HuH-7.5 (cell line): ENCODE measurements around the gene SYNGR3.
A peak's percentile ranks its signal among the peaks of the same experiment; 100 is the strongest.
"Not testable (repeated sequence)": the region's sequence is repeated elsewhere in the genome, so short reads cannot be mapped to it uniquely, and the experiment has no call there.

Experiments used
- DNase-seq: peaks from one replicate; pipeline ENCODE4 v3.0.0; 2011; ENCODE audit warnings: low spot score

The SYNGR3 gene

DNA sequence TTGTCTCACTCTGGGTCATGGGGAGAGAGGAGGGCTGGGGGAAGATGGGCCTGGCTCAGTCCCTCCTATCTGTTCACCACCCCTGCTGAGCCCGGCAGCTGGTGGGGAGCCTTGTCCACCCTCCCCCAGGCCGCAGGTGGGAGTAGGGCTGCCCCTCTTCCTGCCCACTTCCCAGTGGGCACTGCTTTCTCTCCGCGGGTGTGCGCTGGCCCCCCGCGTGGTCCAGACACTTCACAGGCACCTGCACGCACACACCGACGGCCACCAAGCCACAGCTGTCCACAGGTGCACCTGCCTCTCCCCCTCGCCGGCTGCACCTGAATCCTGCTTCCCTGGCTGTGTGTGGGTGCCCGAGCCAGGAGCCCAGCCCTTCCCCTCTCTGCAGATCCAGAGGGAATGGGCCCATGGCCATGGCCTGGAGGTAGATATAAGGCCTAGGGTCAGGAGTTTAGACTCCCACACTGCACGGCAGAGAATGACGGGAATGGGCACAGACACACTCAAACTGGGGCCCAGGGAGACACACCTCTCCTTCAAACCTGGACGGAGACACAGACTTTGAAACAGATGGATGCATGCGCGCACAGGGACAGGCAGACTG is 39.0 kb downstream of the SYNGR3 start:
- no peak for DNase-seq

DNA sequence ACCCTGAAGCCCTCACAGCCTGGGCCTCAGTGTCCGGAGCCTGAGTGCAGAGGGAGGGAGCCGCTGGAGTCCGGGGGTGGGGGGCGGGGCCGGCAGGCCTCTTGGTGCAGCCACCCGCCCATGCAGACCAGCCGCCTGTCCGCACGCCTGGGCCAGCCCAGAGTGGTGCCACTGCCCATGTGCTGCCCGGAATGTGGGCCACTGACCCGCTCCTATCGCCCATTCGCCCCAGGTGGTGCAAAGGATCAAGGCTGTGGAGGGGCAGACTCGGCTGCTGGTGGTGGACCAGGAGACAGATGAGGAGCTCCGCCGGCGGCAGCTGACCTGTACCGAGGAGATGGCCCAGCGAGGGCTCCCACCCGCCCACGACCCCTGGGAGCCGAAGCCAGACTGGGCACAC is 39.6 kb downstream of the SYNGR3 start:
- no peak for DNase-seq

DNA sequence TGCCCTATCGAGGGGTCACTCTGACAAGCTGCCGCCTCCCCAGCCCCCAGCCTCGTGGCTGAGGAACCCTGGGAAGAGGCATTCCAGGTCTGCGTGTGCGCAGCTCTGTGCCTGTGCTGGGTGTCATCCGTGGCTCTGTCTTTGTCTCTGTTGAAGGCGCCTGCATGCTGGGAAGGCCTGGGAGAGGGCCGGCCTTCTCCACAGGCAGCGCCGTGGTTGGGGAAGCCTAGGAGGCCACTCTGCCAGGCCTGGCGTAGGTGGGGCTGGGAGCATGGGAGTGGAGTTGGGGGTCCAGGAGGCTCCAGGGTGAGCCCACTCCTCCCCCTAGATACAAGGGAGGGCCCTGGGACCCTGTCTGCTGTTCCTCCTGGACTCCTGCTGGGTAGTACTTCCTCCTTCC is 40.3 kb downstream of the SYNGR3 start:
- DNase-seq: no peak

DNA sequence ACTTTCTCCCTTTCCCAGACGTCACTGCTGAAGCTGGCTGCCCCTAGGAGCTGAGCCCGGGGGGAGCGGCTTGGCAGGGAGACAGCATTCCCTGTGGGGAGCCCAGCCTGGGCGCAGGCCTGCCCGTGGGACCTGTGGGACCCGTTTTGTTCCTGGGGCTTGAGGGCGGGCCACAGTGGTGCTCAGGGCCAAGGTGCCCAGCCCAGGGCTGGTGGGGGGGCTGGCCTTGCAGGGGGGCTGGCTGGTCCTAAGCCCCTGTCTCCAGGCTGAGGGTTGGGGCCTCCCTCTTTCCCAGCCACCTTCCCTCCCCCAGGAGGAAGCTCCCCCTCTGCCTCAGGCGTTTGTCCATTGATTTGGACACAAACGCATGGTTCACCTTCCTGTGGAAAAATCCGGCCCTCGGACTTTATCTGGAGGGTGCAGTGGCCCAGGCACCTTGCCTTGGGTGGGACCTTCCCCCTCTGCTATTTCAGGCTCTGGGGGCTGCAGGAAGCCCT is 41.4 kb downstream of the SYNGR3 start:
- no peak for DNase-seq

DNA sequence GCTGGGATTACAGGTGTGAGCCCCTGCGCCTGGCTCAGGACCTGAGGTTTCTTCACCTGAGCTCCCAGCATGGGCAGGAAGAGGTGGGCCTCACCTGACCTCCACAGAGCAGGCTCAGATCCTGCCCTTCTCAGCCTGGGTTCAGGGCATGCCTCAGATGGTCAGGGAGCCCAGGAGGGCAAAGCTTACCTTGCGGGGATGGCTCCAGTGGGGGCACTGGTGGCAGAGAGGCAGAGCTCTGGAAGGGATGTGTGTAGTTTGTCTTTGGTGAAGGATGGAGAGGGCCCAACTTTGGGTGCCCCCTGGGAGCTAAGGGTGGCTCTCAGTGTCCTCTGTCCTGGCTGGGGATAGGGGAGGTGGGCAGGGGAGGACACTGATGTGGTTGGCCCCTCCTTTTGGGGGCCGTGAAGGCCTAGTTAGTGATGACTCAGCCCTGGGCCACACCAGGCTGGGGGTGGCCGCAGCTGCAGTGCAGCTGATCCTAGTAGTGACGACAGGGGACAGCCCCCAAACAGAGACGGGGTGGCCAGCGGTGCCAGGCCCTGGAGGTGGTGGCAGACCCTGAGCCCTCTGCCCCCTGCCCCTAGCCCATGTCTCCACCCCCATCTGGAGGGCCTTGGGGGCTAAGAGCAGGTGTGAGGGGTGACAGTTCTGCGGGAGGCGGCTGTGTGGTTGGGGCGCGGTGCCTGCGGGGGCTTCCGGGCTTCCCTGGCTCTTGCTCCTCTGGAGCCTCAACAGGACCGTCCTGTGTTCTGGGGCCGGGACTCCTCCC is 42.7 kb downstream of the SYNGR3 start:
- no peak for DNase-seq

DNA sequence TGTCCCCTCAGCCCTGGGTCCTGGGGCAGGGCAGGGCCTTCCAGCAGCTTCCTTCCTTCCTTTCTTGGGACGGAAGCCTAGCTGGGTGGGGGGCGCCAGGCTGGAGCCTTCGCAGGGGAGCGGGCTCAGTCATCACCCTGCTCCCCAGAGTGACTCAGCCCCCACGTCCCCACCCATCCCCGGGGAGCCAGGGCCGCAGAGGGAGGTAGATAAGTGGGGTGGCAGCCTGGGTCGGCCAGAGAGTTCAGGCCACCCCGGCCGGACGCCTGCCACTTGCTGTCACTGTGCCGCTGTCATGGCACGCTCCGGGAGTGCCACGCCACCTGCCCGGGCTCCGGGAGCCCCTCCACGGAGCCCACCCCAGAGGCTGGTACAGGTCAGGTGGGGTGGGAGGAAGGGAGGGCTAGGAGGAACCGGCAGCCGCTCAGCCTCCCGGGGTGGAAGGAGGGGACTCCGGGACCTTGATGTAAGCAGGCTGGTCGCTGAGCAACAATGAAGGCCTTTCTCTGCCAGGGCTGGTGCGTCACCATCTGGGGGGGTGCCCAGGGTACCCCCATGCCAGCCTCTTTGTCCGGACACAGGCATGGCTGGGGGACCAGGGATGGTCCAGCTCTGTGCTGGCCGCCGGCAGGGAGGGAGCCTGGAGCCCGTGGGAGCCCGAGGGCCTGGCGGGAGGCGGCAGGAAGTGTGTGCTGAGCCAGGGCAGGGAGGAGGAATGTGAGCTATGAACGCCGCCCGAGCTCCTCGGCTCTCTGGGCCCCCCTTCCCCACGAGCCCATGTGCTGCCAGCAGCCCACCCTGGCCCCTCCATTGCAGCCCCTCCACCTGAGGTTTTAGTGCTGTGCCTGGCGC is 43.5 kb downstream of the SYNGR3 start:
- DNase-seq: no peak

DNA sequence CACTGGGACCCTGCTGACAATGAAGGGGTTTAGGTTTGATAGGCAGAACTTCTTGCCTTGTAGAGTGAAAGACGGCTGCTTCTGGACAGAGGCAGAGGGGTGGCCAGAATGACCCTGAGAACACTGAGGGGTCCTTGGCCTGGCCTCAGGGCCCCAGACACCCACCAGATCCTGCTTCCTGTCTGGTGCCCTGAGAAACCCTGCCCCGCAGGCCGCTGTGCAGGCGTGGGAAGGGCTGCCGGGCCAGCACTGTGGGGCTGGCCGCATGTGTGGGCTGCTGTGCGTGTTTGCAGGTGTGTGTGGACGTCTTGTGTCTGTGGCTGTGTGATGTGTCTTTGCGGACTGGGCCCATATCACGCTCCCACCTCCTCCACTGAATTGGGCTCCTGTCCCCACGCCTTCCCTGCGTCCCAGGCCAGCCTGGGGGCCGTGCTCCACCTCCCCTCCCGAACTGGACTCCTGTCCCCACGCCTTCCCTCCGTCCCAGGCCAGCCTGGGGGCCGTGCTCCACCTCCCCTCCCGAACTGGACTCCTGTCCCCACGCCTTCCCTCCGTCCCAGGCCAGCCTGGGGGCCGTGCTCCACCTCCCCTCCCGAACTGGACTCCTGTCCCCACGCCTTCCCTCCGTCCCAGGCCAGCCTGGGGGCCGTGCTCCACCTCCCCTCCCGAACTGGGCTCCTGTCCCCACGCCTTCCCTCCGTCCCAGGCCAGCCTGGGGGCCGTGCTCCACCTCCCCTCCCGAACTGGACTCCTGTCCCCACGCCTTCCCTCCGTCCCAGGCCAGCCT is 44.3 kb downstream of the SYNGR3 start:
- not testable (repeated sequence) for DNase-seq

DNA sequence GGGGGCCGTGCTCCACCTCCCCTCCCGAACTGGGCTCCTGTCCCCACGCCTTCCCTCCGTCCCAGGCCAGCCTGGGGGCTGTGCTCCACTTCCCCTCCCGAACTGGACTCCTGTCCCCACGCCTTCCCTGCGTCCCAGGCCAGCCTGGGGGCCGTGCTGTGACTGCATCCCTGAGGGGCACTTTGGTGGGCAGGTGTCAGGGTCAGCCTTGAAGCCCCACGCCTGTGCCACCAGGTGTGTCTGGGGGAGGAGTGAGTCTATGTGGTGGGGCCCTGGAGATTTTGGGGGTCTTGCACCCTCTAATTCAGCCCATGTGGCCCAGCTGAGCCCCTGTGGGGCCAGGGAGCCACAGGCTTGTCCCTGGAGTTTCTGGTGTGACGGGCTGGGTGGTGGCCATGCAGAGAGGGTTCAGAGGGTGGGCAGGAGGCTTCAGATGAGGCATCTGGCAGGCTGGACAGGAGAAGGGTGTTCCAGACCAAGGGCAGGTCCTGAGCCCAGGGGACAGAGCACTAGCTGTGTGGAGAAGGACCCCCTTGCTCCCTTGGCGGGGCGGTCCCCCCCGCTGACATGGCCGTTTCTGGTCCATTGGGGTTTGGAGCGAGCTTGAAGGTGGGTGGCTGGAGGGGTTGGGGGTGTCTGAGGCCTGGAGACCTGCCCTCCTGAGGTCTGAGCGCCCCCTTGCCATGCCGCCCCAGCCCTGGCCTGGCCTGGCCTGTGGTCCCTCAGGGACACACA is 45.1 kb downstream of the SYNGR3 start:
- DNase-seq: no peak

DNA sequence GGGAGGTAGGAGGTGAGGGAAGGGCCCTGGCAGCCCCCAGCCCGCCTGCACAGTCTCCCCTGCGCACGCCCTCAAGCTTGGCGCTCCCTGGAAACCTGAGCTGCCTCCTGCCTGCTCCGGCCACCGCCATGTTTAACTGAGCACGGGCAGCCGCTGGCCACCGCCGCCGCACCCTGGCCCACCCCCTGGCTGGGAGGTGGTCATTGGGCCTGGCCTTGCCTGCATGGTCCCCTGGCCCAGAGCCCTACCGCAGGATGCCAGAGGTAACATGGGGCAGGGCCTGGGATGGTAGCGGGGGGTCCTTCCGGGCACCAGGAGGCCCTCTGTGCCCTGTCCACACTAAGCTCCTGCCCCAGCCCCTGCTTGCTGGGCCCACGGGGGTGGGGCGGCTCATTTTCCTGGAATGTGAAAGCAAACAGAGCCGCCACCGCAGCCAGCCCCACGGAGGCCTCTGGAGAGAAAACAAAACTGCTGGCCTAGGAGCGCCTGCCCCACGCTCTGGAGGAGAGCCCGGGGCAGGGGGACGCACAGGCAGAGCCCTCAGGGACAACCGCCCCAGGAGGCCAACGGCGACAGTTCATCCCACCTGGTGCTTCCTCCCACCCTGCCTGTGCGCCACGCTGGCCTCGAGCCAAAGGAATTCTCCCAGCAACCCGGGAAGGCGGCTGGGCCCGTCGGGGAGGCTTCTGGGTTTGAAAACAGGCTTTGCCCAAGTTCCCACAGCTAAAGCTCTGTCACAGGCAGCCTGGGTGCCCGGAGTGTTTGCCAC is 45.8 kb downstream of the SYNGR3 start:
- DNase-seq: peak; percentile 75

DNA sequence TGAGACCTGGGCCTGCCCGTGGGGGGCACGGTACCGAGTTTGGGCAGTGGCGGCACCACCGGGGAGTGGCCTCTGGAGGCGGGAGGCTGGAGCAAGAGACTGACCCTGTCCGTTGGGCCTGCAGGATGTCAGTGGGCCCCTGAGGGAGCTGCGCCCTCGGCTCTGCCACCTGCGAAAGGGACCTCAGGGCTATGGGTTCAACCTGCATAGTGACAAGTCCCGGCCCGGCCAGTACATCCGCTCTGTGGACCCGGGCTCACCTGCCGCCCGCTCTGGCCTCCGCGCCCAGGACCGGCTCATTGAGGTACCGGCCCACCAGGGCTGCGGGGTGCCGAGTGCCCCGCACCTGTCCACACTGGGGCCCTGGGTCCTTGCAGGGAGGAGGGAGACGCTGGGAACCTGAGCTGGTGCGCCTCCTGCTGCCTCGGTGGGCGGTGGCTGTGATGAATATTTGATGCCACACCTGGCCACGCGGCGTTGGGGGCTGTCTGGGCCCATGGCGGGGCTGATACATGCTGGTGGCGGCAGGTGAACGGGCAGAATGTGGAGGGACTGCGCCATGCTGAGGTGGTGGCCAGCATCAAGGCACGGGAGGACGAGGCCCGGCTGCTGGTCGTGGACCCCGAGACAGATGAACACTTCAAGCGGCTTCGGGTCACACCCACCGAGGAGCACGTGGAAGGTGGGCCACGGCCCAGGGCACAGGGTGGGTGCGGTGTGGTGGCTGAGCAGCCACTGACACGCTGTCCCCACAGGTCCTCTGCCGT is 46.6 kb downstream of the SYNGR3 start:
- DNase-seq: no peak

DNA sequence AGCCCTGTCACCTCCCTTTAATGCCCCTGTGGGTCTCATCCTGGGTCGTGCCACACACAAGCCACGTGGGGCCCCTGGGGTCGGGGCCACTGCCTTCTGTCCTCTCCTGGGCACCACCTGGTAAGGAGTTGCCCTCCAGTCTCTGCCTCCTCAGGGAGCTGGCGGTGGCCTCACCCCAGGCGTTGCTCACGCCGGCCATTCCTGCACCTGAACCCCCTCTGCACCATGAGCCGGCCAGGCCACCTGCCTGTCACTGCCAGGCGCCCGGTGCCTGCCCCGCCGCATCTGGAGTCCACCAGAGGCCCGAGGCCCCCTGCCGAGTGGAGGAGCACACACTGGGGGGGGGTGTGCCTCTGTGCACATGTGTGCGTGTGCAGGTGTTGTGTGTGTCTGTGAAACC is 47.3 kb downstream of the SYNGR3 start:
- DNase-seq: no peak

DNA sequence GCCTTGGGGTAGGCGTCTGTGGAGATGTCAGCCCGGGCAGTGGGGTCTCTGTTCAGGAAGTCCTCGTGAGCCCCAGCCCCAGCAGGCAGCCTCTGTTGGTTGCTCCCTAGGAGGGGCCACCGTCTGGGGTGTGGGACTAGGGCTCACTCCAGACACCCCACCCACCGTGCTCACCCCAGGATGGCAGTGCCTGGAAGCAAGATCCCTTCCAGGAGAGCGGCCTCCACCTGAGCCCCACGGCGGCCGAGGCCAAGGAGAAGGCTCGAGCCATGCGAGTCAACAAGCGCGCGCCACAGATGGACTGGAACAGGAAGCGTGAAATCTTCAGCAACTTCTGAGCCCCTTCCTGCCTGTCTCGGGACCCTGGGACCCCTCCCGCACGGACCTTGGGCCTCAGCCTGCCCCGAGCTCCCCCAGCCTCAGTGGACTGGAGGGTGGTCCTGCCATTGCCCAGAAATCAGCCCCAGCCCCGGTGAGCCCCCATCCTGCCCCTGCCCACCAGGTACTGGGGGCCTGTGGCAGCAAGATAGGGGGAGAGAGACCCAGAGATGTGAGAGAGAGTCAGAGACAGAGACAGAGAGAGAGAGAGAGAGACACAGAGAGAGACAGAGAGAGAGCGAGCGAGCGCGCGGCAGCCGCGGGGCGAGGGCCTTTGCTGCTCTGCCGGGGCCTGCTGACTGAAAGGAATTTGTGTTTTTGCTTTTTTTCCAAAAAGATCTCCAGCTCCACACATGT is 48.0 kb downstream of the SYNGR3 start:
- no peak for DNase-seq

DNA sequence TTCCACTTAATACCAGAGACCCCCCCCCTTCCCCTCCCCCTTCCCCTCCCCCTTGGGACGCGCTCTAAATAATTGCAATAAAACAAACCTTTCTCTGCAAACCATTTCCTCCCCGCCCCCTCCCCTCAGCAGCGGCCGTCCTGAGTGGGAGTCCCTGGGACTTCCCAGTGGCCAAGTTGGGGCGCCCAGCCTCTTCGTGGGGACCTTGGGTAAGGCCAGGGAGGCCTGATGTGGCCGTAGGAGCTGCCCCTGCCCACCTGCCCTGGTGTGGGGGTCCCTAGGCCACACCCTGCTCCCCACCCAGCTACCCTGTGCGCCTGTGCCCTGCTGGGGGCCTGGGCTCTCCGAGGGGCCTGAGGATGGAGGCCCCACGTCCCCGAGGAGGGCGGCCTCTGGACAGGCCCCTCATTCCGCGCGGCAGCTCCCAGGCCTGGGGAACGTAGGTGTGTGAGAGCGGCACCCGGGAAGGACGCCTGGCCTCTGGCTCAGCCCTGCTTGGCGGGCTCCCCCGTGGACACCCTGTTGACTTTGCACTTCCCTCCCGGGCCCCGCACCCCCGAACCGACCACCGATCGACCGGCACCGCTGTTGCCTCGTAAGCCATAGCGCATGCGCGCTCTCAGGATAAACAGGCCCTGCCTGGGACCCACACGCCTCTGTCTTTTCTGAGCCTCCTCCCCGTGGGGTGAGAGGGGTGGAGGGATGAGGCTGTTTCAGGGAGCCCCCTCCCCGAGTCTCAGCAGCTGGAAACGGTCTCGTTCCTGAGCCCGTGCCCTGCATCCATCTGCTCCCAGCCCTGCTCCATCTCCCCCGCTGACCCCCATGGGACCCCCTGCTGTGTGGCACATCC is 48.8 kb downstream of the SYNGR3 start:
- no peak for DNase-seq

DNA sequence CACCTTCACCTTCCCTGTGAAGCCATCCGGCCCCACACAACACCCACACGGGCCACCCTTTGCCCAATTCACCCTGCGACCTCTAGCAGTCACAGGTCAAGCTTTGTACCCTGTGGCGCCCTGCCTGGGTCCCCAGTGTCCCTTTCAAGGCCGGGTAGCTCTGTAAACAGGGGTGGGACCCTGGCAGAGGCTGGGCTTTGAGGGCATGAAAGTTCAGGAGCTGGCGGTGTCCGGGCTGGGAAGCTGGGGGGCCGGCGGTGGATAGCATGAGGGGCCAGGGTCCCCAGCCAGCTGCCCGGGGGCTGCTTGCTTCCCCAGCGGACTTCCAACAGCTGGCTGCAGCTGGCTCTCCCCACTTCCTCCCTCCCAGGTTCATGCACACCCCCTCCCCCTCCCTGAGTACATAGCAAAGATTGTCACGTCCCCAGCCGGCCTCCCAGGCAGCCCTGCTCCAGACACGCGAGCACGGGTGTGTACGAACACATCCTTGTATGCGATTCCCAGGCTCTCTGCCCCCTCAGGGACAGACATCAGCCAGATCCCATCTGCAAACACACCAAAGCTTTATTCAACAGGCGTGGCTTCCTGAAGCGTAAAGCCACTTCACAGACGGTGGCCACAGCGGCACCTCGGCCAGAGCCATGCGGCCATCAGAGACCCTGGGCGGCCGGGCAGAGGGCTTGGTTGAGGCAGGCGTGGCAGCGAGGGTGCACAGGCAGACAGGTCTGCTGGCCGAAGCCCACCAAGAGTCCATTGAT is 49.7 kb downstream of the SYNGR3 start:
- DNase-seq: peak; percentile 85

DNA sequence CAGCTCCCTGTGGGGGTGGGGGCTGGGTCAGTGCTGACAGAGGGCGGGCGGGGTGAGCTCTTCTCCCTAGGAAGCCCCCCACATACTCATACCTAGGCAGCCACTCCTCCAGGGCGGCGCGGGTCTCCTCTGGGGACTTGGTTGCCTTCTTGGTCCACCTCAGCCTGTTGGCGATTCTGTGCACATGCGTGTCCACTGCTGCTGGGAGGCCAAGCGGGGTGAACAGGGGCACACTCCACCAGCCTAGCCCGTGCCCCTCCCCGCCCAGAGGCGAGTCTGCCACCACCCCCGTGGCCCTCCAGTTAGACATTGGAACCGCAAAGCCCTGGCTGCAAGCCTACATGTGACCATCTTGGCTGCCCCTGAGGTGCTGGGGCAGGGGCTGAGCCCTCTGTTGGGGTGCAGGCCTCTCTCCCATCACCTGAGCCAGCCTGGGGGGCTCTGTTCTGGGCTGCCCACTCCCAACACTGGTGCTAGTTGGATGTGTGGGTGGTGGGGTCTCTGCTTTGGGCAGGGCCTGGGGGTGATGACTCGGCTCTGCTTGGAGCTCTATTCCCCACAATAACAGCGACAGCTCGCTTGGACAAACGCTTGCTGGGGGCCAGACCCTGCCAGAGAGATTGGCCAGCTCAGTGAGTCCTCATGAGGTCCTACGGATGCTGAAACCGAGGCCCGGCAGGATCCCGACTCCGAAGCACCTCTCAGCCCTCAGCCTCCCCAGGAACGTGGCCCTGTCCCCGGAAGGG is 50.4 kb downstream of the SYNGR3 start:
- DNase-seq: no peak

DNA sequence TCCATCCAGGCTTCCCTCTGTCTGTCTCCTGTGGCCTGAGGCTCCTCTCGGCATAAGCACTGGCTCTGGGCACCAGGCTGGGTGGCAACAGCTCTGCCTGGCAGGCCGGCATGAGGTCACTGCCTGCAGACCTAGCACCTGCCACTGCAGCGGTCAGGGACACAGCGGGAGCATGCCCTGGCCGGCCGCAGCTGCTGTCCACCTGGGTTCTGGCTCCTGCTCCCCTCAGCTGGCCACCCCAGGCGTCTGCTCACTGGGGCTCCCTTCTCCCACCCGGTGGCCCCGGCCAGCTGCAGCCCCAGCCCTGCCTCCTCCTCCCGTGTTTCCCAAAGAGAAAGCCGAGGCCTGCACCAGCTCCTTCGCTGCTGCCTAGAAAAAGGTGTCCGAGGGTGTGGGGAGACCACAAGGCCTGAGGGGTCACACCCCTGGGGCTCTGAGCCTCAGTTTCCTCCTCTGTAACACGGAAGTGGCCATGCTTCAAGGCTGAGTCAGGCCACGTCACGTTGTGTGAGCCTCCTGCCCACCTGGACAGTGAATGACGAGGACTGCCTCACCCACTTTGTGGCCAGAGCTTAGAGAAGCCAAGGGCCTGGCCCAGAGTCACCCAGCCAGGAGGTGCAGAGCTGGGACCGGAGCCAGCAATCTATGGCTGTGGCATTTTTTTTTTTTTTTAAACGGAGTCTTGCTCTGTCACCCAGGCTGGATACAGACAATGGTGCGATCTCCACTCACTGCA is 51.2 kb downstream of the SYNGR3 start:
- DNase-seq: no peak
